ENCODE measurements around the gene DNM2.

Gene DNM2

DNA sequence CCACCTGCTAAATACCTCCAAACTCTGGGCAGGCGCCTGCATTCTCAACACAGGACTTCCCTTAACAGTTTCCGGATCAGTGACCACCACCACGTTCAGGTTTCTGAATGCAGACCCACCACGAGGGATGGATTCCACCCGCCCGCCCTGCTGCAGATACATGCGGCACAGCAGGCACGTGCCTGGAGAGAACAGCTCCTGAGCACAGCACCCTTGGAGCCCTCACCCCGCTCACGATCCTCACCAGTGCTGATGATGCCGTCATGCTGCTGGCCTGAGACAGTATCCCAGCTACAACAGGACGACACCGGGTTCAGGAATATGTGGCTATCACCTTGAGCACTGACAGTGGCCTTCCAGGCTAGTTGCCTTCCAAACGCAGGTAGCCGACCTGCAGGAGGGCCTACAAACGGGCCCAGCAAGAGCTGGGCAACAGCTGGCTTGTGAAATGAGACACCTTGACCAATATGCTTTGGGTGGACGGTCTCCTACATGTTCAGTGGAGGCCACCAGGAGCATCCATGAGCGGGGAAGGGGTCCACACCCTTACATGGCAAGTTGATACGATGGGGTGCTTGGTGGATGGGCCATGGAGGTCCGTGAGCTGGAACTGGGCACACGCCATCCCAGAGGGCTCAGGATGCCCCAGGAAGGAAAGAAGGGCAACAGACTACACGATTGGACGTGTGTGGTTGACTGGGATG, 26.5 kb upstream of the DNM2 start:
- no peak for DNase-seq

DNA sequence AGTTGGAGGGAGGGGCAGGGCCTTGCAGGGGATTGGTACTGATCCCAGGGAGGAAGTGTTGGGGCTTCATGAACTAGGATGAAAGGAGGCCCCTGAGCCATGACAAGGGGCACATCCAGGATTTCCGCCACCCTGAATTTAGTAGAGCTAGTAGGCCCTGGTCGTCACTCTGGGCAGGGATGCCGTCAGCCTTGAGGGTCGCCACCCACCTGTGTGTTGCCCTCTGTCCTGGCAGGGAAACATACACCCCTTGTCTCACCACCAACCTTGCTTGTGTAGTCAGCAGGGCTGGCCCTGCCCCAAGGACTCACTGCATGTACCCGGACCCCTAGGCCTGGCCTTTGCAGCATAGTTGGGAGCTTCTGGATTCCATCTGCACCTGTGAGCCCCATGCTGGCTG, 26.0 kb upstream of the DNM2 start:
- no peak for DNase-seq

DNA sequence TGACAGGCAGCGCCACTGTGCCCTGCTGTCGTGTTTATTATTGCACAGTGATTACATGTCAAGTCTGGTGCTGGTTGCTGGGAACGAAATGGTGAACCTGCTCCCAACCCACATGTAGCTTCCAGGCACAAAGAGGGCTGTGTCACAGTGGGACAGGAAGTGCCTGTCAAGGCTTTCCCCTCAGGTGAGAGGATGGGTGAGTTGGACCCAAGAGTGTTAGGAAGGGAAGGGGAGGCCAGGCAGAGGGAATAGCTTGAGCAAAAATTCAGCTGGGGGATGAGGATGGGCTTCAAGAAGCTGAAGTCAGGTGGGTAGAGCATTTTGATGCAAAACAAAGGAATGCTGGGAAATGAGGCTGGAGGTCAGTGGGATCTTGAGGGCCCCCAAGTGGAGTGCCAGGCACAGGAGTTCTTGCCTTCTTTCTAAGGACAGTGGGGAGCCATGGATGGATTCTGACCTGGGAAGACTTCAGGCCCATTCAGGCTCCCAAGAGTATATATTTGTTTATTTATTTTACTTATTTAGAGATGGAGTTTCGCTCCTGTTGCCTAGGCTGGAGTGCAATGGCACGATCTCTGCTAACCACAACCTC, 25.1 kb upstream of the DNM2 start:
- DNase-seq: no peak

DNA sequence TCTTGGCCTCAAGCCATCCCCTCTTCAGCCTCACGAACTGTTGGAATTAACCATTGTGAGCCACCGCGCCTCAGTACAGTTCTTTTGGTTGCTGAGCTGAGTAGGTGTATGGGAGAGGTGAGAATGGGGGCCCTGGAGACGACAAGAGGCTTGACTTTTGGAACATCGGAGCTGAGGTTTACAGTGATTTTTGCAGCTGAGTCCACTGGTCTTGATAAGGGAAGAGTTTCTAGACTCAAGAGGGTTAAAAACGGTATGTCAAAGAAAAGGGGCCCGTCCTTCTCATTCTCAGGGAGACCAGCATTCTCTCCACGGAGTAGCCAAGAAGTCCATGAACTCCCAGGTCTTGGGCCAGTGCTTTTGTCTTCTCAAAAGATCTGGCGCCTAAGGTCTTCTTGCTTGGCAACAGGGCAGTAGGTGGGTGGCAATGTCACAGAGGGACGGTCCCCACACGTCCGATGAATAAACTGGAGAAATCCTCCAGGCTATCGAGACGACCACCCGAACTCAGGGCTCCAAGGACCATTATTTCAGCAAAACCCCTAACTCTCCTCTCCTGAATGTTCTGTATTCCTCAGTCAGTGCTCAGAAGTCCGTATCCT, 23.1 kb upstream of the DNM2 start:
- no peak for DNase-seq

DNA sequence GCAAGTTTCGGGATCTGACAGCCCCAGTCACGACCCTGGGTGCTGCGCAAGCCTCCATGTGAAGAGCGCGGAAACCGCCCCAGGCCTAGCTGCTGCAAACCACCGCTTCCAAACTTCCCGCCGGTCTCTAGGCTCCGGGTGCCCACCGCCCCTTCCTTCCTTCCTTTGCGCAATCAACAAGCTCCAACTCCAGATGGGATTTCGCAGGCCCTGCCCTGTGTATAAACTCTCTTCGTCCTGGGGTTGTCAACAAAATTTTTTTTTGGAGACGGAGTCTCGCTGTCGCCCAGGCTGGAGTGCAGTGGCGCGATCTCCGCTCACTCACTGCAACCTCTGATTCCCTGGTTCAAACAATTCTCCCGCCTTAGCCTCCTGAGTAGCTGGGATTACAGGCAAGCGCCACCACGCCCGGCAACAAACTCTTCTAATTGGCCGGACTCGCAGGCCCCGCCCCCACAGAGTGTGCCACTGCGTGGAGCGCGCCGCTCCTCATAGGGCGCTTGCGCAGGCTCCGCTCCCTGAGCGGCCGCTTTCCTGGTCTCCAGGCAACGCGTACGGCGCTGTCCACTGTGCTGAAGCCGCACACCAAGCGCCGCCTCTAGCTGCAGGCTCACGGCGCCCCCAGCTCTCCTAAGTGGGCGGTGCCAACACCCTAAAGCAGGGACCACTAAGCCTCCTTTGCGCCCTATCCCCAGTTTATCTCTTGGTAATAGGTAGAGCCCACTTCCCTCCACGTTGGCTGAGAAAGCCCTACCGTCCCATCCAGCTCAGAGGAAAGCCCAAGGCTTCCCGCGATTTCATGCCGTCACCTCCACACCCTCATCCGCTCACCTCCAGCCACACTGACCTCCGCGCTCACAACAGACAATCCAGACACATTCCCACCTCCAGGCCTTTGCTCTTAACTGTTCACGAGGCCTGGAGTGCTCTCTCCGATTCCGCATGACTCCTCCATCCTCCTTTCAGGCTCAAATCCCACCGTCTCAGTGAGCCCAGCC, 22.2 kb upstream of the DNM2 start:
- peak; percentile 20 for DNase-seq

DNA sequence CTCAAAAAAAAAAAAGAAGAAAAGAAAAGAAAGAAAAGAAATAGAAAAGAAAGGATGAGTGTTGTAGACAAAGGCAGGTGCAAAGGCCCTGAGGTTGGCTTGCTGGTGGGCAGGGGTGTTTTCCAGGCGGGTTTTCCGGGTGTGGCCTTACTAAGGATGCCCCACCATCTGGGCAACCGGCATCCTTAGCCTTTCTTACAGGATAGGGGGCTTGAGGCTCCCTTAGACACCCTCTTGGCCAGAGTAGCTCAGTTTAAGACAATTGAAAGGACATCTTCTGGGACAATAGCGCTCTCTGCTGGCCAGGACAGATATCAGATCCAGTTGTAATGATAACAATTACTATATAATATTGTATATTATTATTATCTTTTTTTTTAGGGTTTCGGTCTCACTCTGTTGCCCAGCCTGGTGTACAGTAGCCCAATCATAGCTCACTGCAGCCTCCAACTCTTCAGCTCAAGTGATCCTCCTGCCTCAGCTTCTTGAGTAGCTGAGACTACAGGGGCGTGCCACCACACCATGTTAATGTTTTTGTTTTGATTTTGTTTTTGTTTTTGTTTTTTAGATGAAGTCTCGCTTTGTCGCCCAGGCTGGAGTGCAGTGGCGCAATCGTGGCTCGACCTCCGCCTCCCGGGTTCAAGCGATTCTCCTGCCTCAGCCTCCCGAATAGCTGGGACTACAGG, 18.1 kb upstream of the DNM2 start:
- DNase-seq: no peak

DNA sequence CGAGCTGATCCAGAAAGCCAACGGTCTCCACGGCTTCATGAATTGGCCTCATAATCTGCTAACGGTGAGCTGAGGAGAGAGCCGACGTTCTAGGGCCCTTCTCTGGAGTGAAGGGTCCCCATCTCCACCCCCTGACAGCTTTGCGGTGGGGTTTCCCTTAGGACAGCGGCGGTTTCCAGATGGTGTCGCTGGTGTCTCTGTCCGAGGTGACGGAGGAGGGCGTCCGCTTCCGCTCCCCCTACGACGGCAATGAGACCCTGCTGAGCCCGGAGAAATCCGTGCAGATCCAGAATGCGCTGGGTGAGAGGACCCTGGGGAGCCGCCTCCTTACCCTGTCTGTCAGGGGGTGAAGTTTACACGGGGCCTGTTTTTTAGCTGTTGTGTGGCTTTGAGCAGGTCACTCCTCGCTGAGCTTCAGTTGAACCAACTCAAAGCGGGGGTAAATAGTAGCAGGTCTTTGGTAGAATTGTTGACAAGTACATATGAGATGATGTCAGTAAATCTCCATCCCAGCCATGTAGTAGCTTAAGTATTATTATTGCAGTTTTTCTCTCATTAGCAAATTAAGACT, 15.8 kb upstream of the DNM2 start:
- no peak for DNase-seq

DNA sequence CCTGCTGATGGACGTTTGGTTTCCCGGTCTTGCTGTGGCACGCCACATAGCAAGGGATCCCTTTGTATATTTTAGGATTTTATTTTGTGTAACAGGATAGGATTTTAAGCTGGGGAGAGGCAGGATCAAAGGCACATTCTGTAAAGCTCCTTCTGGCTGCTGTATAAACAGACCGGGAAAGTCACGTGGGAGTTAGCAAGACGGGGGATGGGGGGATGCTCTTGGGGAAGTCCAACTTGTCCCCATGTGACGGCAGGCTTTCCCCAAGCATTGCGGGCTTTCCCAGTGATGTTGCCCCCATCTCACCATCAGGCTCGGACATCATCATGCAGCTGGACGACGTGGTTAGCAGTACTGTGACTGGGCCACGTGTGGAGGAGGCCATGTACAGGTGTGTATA, 10.9 kb upstream of the DNM2 start:
- DNase-seq: no peak

DNA sequence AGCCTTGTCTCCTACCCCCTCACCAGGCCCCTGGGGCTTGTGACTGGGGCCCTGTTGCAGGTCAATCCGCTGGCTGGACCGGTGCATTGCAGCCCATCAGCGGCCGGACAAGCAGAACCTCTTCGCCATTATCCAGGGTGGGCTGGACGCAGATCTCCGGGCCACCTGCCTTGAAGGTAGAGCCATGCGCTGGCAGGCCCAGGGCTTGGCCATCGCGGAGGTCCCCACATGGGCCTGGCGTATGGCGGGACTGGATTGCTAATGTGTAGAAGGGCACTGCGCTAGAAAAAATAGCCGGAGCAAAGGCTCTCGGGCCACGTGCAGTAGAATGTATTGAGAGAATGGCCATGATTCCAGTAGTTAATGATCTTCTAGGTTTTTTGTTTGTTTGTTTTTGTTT, 10.4 kb upstream of the DNM2 start:
- DNase-seq: no peak

DNA sequence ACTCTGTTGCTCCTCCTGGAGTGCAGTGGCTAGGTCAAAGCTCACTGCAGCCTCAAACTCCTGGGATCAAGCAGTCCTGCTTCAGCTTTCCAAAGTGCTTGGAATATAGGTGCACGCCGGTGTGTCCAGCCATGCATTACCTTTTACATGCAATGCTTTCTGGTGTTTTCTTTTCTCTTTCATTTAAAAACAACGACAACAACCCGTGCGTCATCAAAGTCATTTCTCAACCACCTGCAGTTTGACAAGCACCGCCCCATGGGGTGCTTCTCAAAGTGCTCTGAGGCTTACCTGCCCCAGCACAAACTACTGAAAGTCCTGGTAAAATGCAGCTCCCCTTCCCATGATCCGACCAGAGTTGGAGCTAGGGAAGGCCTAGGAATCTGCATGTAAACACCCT, 9.6 kb upstream of the DNM2 start:
- DNase-seq: no peak

DNA sequence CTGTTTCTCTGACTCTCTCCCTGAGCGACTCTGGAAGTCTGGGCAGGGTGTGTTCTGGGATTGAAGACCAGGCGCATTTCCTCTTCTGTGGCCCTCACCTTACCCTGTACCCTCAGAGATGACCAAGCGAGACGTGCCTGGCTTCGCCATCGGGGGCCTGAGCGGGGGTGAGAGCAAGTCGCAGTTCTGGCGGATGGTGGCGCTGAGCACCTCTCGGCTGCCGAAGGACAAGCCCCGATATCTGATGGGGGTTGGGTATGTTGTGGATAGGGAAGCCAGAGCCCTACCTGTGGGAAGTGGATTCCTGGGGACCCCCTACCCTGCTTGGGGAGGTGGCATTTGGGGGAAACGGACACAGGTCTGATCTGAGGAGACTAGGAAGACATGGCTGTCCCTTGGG, 5.8 kb upstream of the DNM2 start:
- no peak for DNase-seq

DNA sequence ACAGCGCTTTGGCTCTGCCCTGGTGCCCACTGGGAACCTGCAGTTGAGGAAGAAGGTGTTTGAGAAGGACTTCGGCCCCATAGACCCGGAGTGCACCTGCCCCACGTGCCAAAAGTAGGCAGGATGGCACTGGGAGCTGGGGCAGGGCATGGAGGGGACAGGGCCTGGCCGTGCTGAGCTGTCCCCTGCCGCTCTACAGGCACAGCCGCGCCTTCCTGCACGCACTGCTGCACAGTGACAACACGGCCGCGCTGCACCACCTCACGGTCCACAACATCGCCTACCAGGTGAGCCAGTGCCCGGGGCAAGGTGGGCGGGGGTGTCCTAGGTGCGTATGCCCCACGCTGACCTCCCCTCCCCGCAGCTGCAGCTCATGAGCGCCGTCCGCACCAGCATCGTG, 5.1 kb upstream of the DNM2 start:
- no peak for DNase-seq

DNA sequence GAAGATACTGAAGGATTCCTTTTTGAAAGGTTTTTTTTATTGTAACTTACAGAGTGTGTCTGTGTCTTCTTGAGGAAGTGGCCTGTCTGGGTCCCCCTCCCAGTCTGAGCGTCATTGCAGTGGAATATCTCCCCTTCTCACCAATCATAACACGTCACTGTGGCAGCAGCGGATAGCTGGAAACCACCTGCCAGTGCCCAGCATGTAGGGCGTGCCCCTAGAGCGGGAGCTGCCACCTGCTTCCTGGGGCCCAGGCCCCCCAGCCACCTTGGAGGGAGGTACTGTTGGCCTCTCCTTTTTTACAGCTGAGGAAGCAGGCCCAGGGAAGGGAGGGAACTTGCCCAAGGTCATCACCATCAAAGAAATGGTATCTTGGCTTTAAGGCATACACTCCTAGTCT, 4.6 kb upstream of the DNM2 start:
- DNase-seq: no peak

DNA sequence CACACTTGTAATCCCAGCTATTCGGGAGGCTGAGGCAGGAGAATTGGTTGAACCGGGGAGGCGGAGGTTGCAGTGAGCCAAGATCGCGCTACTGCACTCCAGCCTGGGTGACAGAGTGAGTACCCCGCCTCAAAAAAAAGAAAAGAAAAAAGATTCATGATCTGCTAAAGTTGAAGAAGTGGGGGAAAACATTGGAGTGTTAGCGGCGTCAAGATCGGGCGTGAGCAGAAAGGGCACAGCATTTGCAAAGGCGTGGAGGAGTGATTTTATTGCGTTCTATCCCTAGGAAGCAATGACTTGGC, 874 bp upstream of the DNM2 start:
- DNase-seq: no peak

DNA sequence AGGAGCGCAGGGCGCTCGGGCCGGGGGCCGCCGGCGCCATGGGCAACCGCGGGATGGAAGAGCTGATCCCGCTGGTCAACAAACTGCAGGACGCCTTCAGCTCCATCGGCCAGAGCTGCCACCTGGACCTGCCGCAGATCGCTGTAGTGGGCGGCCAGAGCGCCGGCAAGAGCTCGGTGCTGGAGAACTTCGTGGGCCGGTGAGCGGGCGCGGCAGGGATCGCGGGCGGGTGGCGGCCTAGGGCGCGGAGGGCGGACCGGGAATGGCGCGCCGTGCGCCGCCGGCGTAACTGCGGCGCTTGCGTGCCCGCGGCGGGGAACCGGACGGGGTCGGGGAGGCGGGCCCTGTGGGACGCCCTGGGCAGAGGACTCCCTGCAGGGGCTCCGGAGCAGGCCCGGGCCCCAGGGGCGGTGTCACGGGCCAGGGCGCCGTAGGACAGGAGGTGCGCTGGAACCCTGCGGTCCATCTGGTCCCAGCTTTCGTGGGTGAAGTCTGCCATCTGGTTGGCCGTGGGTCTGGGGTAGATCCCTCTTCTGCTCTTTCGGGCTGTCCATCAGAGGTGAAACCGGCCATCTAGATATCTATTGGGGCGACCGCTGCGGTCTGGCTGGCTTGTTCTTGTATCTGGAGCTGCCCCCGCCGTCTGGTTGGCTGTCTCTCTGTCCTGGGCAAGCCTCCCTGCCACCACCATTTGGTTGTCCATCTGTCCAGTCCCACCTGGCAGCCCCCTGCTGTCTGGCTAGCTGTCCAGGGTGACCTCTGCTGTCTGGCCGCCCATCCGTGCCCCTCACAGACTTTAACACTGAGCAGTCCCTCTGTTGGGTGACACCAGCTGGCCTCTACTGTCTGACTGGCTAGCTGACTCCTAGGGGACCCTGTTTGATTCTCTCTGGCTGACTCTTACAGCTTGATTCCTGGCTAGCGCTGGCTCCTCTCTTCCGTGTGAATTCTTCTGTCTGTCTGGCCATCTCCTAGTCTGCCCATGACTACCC, 622 bp downstream of the DNM2 start:
- no peak for DNase-seq

DNA sequence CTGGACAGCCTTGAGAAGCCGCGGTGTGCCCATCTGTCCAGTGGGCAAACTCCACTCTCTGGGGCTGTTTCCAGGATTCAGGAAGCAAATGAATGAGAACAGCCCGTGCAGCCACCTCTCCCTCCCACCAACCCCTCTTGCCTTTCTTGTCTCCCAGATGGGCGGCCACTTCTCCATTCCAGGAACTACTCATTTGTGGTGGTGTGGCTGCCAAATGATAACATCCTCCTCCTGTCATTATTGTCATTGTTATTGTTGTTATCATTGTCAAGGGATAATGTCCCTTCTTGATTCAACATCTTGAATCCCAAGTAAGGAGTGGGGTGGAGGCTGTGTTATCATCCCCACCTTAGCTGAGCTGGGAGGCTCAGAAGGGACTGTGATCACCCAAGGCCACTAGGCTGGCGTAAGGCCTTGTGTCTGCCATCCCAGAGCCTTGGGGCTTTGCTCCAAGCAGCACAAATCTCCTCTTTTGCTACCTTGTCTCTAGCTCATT, 1.6 kb downstream of the DNM2 start:
- DNase-seq: no peak

DNA sequence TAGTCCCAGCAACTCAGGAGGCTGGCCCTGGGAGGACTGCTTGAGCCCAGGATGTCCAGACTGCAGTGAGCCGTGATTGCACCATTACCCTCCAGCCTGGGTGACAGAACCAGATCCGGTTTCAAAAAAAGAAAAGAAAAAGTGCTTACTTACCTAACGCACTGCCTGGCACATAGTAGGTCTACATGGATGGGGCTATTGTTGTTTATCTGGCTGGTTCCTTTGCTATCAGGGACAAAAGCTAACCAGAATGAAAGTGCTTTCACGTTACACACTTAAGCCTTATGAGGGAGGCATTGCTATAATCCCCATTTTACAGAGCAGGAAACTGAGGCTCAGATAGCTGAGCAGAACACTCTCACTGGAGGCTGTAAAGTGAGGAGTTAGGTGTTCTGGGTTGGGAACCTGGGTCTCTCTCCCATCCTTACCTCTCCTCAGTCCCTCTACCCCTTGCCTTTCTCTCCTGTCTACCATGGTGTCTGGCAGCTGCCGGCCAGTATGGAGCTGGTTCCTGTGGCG, 2.8 kb downstream of the DNM2 start:
- DNase-seq: no peak

DNA sequence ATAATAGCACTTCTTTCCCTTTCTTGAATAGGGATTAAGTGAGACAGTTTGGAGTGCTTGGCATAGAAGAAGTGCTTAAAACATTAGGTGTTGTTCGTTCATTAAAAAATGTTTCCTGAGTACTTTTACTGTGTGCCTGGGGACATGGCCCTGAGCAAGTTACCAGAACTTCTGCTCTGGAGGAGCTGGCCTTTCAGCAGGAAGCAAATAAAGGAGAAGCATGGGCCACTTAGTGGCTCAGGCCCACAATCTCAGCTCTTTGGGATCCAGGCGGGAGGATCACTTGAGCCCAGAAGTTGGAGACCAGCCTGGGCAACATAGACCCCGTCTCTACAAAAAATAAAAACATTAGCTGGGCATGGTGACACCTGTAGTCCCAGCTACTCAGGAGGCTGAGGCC, 5.7 kb downstream of the DNM2 start:
- no peak for DNase-seq

DNA sequence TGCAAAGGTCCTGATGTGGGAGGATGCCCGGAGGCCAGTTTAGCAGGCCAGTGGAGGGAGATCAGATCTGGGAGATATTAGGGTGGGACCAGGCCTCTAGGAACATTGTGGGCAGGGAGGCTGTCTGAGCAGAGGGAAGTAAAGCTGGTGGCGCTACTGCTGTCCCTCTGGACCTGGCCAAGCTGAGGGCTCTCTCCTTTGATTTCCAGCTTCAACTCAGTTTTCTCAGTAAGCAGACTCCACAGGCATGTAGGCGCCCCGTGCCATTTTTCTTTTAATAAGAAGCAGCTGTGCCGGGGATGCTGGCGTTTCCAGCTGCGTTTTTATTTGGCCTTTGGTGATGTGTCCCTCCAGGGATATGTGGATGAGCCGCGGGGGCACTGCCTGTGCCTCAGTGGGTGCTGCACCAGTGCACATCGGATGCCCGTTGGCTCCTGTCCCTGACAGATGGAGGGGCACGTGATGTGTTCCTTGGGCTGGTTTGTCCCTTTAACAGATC, 6.7 kb downstream of the DNM2 start:
- no peak for DNase-seq

DNA sequence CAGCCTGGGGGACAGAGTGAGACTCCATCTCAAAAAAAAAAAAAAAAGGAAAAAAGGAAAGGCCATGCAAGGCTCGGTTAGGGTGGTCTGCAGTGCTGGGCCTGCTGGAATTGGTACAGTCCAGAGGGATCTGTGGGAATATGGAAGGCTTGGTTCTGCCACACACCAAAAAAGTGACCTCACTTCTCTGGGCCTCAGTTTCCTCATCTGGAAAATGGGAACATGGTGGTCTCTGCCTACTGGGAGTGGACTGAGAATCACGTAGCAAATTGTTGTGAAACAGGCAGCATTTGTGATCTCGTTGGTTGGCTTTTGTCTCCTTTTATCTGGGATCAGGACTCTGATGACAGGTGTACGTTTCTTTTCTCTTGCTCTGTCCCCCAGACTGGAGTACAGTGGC, 7.5 kb downstream of the DNM2 start:
- DNase-seq: no peak

DNA sequence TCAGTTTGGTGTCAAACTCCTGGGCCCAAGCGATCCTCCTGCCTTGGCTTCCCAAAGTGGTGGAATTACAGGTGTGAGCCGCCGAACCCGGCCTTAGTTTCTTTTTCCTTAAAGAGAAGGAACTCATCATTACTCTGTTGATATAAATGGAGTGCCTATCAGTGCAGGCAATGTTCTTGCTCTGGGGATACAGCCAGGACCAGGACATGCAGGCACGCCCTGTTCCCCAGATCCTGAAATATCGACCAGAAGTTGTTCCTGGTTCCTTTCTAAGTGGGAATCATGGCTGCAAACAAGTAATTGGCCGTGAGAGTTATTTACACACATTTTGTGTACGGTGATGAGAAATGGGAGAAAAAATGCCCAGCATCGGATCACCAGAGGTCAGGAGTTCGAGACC, 8.4 kb downstream of the DNM2 start:
- no peak for DNase-seq
